Stomach (tissue), 4 donors: ENCODE data around the gene NDUFB4.

Experiments used
- POLR2A ChIP-seq, 4 donors: fragments of 450-650 bp; IDR thresholded peaks; one replicate each; pipeline ENCODE4 v1.6.1; 2016; ENCODE audit warnings: antibody characterized with exemption in 4 of 4, control low read depth in 2 of 4, mild to moderate bottlenecking in 1 of 4, moderate library complexity in 1 of 4
- POLR2AphosphoS5 ChIP-seq, 3 donors: sonication (generic); formaldehyde crosslinking; IDR thresholded peaks; one replicate each; pipeline ENCODE4 v1.6.1; 2016; ENCODE audit warnings: antibody characterized with exemption in 3 of 3
- TF ChIP-seq, protein P1 (sequence below), 7 experiments: fragments of 450-650 bp in 4 of 7; fragments of 200-600 bp in 3 of 7; sonication (generic) in 3 of 7; IDR thresholded peaks; one replicate each; pipeline ENCODE4 v1.5.1; 2016 to 2019; ENCODE audit warnings: antibody characterized with exemption in 7 of 7, control low read depth in 2 of 7, mild to moderate bottlenecking in 1 of 7

DNA sequence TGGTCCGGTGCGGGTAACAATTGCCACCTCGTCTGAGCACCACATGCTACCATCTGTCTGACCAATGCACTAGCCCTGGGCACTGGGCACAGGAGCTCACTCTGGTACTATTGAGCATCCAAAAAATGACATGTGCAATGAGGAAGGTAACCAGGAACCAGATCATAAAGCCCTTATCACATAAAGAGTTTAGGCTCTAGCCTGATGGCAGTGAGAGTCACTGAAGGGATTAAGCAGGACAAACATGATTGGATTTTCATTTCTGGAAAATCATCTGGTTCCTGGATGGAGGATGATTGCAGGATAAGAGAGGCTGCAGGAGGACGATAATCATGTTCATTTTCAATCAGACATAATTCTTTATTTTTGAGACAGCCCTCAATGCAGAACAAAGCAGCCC, 12.4 kb downstream of the NDUFB4 start:
- TF ChIP-seq, protein P1, sequence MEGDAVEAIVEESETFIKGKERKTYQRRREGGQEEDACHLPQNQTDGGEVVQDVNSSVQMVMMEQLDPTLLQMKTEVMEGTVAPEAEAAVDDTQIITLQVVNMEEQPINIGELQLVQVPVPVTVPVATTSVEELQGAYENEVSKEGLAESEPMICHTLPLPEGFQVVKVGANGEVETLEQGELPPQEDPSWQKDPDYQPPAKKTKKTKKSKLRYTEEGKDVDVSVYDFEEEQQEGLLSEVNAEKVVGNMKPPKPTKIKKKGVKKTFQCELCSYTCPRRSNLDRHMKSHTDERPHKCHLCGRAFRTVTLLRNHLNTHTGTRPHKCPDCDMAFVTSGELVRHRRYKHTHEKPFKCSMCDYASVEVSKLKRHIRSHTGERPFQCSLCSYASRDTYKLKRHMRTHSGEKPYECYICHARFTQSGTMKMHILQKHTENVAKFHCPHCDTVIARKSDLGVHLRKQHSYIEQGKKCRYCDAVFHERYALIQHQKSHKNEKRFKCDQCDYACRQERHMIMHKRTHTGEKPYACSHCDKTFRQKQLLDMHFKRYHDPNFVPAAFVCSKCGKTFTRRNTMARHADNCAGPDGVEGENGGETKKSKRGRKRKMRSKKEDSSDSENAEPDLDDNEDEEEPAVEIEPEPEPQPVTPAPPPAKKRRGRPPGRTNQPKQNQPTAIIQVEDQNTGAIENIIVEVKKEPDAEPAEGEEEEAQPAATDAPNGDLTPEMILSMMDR (IDR thresholded peaks at IDR 0.05) = no peak
- TF ChIP-seq POLR2AphosphoS5 (IDR thresholded peaks at IDR 0.05) (no peak), POLR2A (IDR thresholded peaks at IDR 0.05) (no peak)
